Muscle layer of duodenum (tissue), 2 donors: ENCODE results near the gene ACACA.

Experiments used
- H3K27ac ChIP-seq: one replicate; pipeline ENCODE4 v1.7.0; 2013; ENCODE audit warnings: mild to moderate bottlenecking, low read length
- H3K27me3 ChIP-seq: one replicate; pipeline ENCODE4 v1.7.0; 2013; ENCODE audit warnings: low read depth, mild to moderate bottlenecking, control low read depth, low read length
- H3K36me3 ChIP-seq, 2 donors: one replicate each; pipeline ENCODE4 v1.7.0; 2013; ENCODE audit warnings: low read length in 2 of 2, control low read depth in 1 of 2, mild to moderate bottlenecking in 1 of 2; ENCODE audit not compliant: insufficient read depth in 2 of 2, control insufficient read depth in 1 of 2
- H3K4me1 ChIP-seq, 2 donors: one replicate each; pipeline ENCODE4 v1.7.0; 2013; ENCODE audit warnings: low read length in 2 of 2, mild to moderate bottlenecking in 2 of 2, control low read depth in 1 of 2, moderate library complexity in 1 of 2; ENCODE audit not compliant: insufficient read depth in 2 of 2, control insufficient read depth in 1 of 2
- H3K4me3 ChIP-seq, 2 donors: one replicate each; pipeline ENCODE4 v1.7.0; 2013; ENCODE audit warnings: low read length in 2 of 2, low read depth in 1 of 2, mild to moderate bottlenecking in 1 of 2
- H3K9me3 ChIP-seq, 2 donors: one replicate each; pipeline ENCODE4 v1.7.0; 2013; ENCODE audit warnings: low read length in 2 of 2, control low read depth in 1 of 2, mild to moderate bottlenecking in 1 of 2; ENCODE audit not compliant: control insufficient read depth in 1 of 2
- donor health status: healthy.

Gene ACACA

DNA sequence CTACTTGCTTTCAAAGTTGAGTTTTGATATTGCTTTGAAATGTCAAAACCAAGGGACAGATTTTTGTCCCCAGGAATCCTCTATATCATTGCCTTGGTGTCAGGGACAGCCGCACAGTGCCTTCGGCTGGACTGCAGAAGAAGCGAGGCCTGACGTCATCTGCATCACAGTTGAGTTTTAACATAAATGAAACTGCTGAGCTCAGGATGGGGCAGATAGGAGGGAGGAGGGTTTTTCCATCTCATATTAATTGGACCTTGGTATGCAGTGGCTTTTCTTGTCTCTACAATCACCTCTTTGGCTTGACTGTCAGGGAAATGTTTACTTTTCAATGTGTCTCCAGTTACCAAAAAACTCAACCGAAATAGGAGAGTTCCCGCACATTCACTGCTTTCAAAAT, 346.5 kb downstream of the ACACA start:
- no peak overlapping the region for H3K4me3 ChIP-seq
- peaks cover 4 to 9% of the 10 kb centered on the region in 2 donors for H3K36me3 ChIP-seq
- H3K4me1 ChIP-seq, result no peaks in the 10 kb centered on the region
- H3K27ac ChIP-seq, result no peak overlapping the region
- H3K27me3 ChIP-seq, result no peaks in the 10 kb centered on the region
- H3K9me3 ChIP-seq, result no peaks in the 10 kb centered on the region

- H3K4me1 ChIP-seq, result no peaks in the 10 kb centered on the region
- no peak overlapping the region for H3K4me3 ChIP-seq
- H3K27me3 ChIP-seq, result no peaks in the 10 kb centered on the region
These were observed 347.1 kb downstream of the ACACA start for GRCh38 chr17:37059493-37059892.

GRCh38 chr17:37056622-37057021, 350.0 kb downstream of the ACACA start:
- Histone ChIP-seq H3K4me3 (no peak overlapping the region), H3K27me3 (no peaks in the 10 kb centered on the region), H3K4me1 (peaks cover 0 to 3% of the 10 kb centered on the region in 2 donors), H3K9me3 (no peaks in the 10 kb centered on the region), H3K36me3 (peaks cover 17 to 18% of the 10 kb centered on the region in 2 donors), H3K27ac (no peak overlapping the region)

More at GRCh38 chr17:37059493-37059892, 347.1 kb downstream of the ACACA start:
- peaks cover 7 to 14% of the 10 kb centered on the region in 2 donors for H3K36me3 ChIP-seq
- H3K9me3 ChIP-seq, result no peaks in the 10 kb centered on the region
- no peak overlapping the region for H3K27ac ChIP-seq

- Histone ChIP-seq H3K4me1 (peaks cover 0 to 3% of the 10 kb centered on the region in 2 donors), H3K36me3 (peaks cover 17 to 29% of the 10 kb centered on the region in 2 donors), H3K4me3 (no peak overlapping the region)
These were observed 351.7 kb downstream of the ACACA start for GRCh38 chr17:37054894-37055293.

DNA sequence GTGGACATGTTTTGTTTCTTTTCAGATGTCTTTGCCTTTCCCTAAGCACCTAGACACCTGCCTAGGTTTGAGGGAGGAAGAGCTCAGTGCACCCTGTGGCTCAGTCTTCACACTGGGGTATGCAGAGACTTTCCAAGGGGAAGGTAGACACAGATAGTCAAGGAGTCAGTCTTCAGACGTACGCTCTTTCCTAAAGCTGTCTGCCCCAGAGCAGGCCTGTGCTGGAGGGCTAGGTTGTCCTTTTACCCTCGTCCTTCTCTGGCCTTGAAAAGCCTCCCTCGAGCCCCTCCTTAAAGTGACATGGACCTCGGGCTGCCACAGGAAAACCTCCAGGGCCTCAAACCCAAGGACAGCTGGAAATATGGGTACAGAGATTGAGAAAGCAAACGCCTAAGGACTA, 354.2 kb downstream of the ACACA start:
- Histone ChIP-seq H3K4me3 (no peak overlapping the region), H3K27me3 (no peaks in the 10 kb centered on the region), H3K4me1 (peaks cover 0 to 3% of the 10 kb centered on the region in 2 donors), H3K9me3 (no peaks in the 10 kb centered on the region), H3K36me3 (peaks cover 23 to 29% of the 10 kb centered on the region in 2 donors), H3K27ac (no peak overlapping the region)

More at GRCh38 chr17:37054894-37055293, 351.7 kb downstream of the ACACA start:
- Histone ChIP-seq H3K9me3 (no peaks in the 10 kb centered on the region), H3K27me3 (no peaks in the 10 kb centered on the region), H3K27ac (no peak overlapping the region)

- Histone ChIP-seq H3K27me3 (no peaks in the 10 kb centered on the region), H3K4me3 (no peak overlapping the region), H3K36me3 (peaks cover 21 to 26% of the 10 kb centered on the region in 2 donors), H3K27ac (no peak overlapping the region), H3K4me1 (peaks cover 0 to 3% of the 10 kb centered on the region in 2 donors), H3K9me3 (no peaks in the 10 kb centered on the region)
These were observed 354.8 kb downstream of the ACACA start for GRCh38 chr17:37051833-37052232.

GRCh38 chr17:37051381-37051780, 355.3 kb downstream of the ACACA start:
- H3K4me3 ChIP-seq, result no peak overlapping the region
- peaks cover 19 to 21% of the 10 kb centered on the region in 2 donors for H3K36me3 ChIP-seq

GRCh38 chr17:37050920-37051319, 355.7 kb downstream of the ACACA start:
- no peaks in the 10 kb centered on the region for H3K27me3 ChIP-seq
- peaks cover 19% of the 10 kb centered on the region in 2 donors for H3K36me3 ChIP-seq
- H3K27ac ChIP-seq, result no peak overlapping the region
- H3K4me1 ChIP-seq, result peaks cover 0 to 3% of the 10 kb centered on the region in 2 donors
- no peak overlapping the region for H3K4me3 ChIP-seq
- H3K9me3 ChIP-seq, result no peaks in the 10 kb centered on the region

More at GRCh38 chr17:37051381-37051780, 355.3 kb downstream of the ACACA start:
- Histone ChIP-seq H3K4me1 (peaks cover 0 to 3% of the 10 kb centered on the region in 2 donors), H3K27ac (no peak overlapping the region), H3K9me3 (no peaks in the 10 kb centered on the region), H3K27me3 (no peaks in the 10 kb centered on the region)

DNA sequence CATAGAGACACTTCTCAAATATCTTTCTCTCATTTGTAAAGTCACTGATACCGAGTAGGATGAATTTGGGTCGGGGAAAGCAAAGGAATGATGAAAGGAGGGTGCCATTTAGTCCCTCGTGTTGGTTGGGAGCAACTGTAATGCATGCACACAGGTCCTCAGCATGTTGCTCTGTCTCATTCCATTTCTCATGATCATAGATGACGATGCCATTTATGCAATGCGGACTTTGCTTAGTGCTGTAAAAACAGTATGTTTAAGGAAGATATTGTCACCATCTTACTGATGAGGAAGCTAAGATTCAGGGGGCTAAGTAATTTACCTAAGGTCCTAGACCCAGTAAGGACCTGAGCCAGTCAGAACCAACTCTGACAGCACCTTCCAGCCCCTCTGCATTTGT, 357.8 kb downstream of the ACACA start:
- no peak overlapping the region for H3K27ac ChIP-seq
- H3K9me3 ChIP-seq, result no peaks in the 10 kb centered on the region
- peaks cover 11 to 15% of the 10 kb centered on the region in 2 donors for H3K36me3 ChIP-seq

DNA sequence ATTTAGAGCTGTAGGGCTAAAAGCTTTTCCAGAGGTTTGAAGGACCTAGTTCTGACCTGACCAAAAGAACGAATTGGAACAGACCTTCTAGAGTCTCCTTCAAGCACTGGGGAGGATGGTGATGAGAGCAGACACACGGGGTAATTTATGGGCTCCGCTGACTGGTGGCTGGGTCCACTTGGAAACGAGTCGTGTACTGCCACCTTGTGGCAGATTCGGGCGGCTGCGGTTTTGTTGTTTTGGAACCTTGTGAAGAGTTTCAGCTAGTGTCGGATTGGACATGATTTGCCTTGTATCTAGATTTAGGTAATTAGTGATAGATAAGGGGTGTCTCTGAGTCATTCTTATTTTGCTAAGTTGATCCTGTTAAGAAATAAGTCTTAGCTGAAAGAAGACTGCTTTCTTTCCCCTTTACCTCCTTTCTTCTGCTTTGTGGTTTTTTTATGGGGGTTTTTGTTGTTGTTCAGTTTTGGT, 359.0 kb downstream of the ACACA start:
- H3K27ac ChIP-seq, result no peak overlapping the region
- H3K4me3 ChIP-seq, result no peak overlapping the region
- H3K27me3 ChIP-seq, result no peaks in the 10 kb centered on the region
- H3K36me3 ChIP-seq, result peaks cover 16 to 17% of the 10 kb centered on the region in 2 donors
- no peaks in the 10 kb centered on the region for H3K9me3 ChIP-seq
- peaks cover 0 to under 1% of the 10 kb centered on the region in 2 donors for H3K4me1 ChIP-seq

More for the DNA sequence above, 357.8 kb downstream of the ACACA start:
- peaks cover 0 to 3% of the 10 kb centered on the region in 2 donors for H3K4me1 ChIP-seq
- no peaks in the 10 kb centered on the region for H3K27me3 ChIP-seq
- H3K4me3 ChIP-seq, result no peak overlapping the region

DNA sequence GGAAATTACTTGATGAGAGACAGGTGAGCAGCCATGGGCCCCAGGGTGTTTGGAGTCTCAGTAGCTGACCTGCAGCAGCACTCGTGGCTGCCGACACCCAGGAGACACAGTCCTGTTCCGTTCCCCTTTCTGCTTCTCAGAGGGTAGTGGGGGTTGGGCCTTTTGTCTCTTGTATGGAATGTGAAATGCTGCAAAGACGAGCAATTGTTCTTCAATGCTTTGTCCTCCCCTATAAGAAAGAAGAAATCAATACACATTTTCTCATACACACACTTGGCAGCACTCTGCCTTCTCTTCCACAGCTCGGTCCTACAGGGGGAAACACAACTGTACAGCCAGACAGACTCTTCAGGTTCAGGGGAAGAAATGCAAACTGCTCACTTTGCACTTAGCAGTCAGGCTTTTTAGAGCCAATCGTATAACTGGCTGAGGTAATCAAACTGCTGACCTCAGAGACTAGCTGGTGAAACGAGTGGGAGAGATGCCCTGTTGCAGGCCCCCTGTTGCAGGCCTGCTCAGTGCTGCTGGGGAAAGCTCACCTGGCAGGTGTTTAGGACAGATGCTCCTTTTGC, 361.2 kb downstream of the ACACA start:
- H3K27me3 ChIP-seq, result no peaks in the 10 kb centered on the region
- no peaks in the 10 kb centered on the region for H3K4me1 ChIP-seq
- H3K36me3 ChIP-seq, result peaks cover 6 to 10% of the 10 kb centered on the region in 2 donors
- H3K4me3 ChIP-seq, result no peak overlapping the region
- no peak overlapping the region for H3K27ac ChIP-seq
- H3K9me3 ChIP-seq, result no peaks in the 10 kb centered on the region

GRCh38 chr17:37043201-37043600, 363.4 kb downstream of the ACACA start:
- Histone ChIP-seq H3K4me1 (no peaks in the 10 kb centered on the region), H3K4me3 (no peak overlapping the region), H3K27me3 (no peaks in the 10 kb centered on the region), H3K27ac (no peak overlapping the region), H3K9me3 (no peaks in the 10 kb centered on the region), H3K36me3 (peaks cover 4 to 5% of the 10 kb centered on the region in 2 donors)
